Activated naive CD8-positive, alpha-beta T cell treated with anti-CD3 and anti-CD28 coated beads, Interleukin-2, amount 10 ng/mL, durations not matched to agents 7 days and 5 days (primary cell): ENCODE results near the gene B3GALT6. TPM values are rescaled to one million over a fixed set of nuclear protein-coding genes. Genes with fewer than 3 reads are reported as not detected.
A peak's percentile ranks its signal among the peaks of the same experiment; 100 is the strongest.
"Not testable (repeated sequence)": the region's sequence is repeated elsewhere in the genome, so short reads cannot be mapped to it uniquely, and the experiment has no call there.

ENCODE experiments used
- ATAC-seq: fragments of 150-1000 bp; cut with Tn5 transposase; one replicate; pipeline ENCODE4 v1.10.0; 2021; ENCODE audit warnings: low read depth, moderate library complexity
- POLR2A ChIA-PET: fragments of 350-600 bp; sonication (Branson Sonifier 250); formaldehyde crosslinking; loops from one replicate; lab custom pipeline; 2021; ENCODE audit warnings: antibody characterized with exemption; lab: Charles Lee
- DNase-seq: peaks from one replicate; pipeline ENCODE4 v3.0.0; 2021
- H3K27ac Mint-ChIP-seq: one replicate; pipeline ENCODE4 v1.8.0; 2022; ENCODE audit warnings: mild to moderate bottlenecking, mixed read lengths
- H3K27me3 Mint-ChIP-seq: one replicate; pipeline ENCODE4 v1.8.0; 2022; ENCODE audit warnings: mild to moderate bottlenecking, moderate library complexity, mixed read lengths
- H3K36me3 Mint-ChIP-seq: one replicate; pipeline ENCODE4 v1.8.0; 2021; ENCODE audit warnings: mild to moderate bottlenecking, mixed read lengths
- H3K4me1 Mint-ChIP-seq: one replicate; pipeline ENCODE4 v1.8.0; 2021; ENCODE audit warnings: mixed read lengths
- H3K4me3 Mint-ChIP-seq: one replicate; pipeline ENCODE4 v1.8.0; 2022; ENCODE audit warnings: mild to moderate bottlenecking, moderate library complexity, mixed read lengths
- H3K9me3 Mint-ChIP-seq: one replicate; pipeline ENCODE4 v1.8.0; 2021; ENCODE audit warnings: mixed read lengths
- total RNA-seq, 2 experiments: library from RNA; stranded (reverse); gene quantifications; one replicate each; pipeline ENCODE4 v1.2.3, GENCODE V29; 2021

Gene B3GALT6
- total RNA-seq, 2 experiments from 2014 or later = 19.1 to 19.6 TPM

- H3K27ac Mint-ChIP-seq = no peak overlapping the region
- POLR2A ChIA-PET = interaction anchor here (0.6 to 1.1 kb wide), 2 partner anchors 11 to 19 kb away, joined by 3 to 4 read pairs; partner anchors contain the start of genes B3GALT6 and SDF4
- no peak for ATAC-seq
These were observed 10.6 kb downstream of the B3GALT6 start for GRCh38 chr1:1242461-1243265.

GRCh38 chr1:1243266-1243660 lies 11.2 kb downstream of the B3GALT6 start:
- Mint-ChIP-seq H3K27ac (no peak overlapping the region), H3K36me3 (no peaks in the 10 kb centered on the region), H3K27me3 (peaks cover 2% of the 10 kb centered on the region), H3K9me3 (no peaks in the 10 kb centered on the region), H3K4me1 (no peaks in the 10 kb centered on the region), H3K4me3 (no peak overlapping the region)
- DNase-seq (no peak), ATAC-seq (no peak)
- POLR2A ChIA-PET = interaction anchor here (0.6 to 1.1 kb wide), 2 partner anchors 11 to 18 kb away, joined by 3 to 4 read pairs; partner anchors contain the start of genes B3GALT6 and SDF4

More at GRCh38 chr1:1242461-1243265, 10.6 kb downstream of the B3GALT6 start:
- H3K4me1 Mint-ChIP-seq = no peaks in the 10 kb centered on the region
- no peaks in the 10 kb centered on the region for H3K9me3 Mint-ChIP-seq
- peaks cover 2% of the 10 kb centered on the region for H3K27me3 Mint-ChIP-seq
- H3K36me3 Mint-ChIP-seq = no peaks in the 10 kb centered on the region
- no peak for DNase-seq
- no peak overlapping the region for H3K4me3 Mint-ChIP-seq

DNA sequence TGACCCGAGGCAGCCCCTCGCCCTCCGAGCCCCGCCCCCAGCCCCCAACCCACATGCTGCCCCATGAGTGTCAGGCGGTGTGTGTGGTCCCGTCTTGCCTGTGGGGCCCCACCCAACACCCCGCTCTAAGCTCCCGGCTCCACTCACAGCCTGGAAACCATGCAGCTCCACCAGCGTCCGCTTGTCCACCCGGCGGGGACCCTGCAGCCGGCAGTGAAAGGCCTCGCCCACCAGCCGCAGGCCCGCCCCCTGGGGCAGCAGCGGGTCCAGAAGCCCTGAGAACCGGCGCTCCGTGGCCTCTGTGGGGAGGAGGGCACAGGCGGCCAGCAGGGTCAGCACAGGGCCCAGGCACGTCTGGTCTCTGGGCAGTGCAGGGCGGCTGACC lies 11.8 kb downstream of the B3GALT6 start:
- H3K36me3 Mint-ChIP-seq = no peaks in the 10 kb centered on the region
- no peaks in the 10 kb centered on the region for H3K4me1 Mint-ChIP-seq

DNA sequence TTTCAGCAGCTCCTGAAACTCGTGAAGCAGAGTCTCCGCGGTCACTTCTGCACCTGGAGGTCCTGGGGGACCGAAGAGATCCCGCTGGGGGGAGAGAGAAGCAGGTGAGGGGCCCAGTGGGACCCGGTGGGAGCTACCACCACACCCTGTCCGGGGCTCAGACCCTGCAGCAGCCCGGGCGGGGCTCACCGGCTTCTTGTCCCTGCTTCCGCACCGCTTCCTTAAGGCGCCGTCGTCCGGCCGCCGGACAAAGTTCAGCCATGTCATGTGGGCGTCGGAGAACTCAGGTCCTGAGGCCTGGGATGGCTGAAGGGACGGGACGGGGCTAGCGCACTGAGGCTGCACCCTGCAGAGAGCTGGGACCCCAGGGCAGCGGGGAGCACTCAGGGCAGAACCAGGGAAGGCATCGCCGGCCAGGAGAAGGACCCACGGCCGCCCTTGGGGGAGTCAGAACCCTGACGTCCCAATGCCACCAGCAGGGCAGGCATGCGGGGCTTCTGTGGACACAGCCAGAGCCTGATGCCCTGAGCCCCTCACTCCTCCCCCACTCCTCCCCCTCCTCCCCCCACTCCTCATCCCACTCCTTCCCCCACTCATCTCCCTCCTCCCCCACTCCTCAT lies 12.3 kb downstream of the B3GALT6 start:
- DNase-seq (no peak), ATAC-seq (no peak)
- peaks cover 2% of the 10 kb centered on the region for H3K27me3 Mint-ChIP-seq
- H3K4me3 Mint-ChIP-seq = no peak overlapping the region
- POLR2A ChIA-PET = no interaction called here
- no peaks in the 10 kb centered on the region for H3K9me3 Mint-ChIP-seq
- no peaks in the 10 kb centered on the region for H3K36me3 Mint-ChIP-seq
- H3K27ac Mint-ChIP-seq = no peak overlapping the region
- H3K4me1 Mint-ChIP-seq = no peaks in the 10 kb centered on the region

More for the DNA sequence above, 11.8 kb downstream of the B3GALT6 start:
- Mint-ChIP-seq H3K27ac (no peak overlapping the region), H3K9me3 (no peaks in the 10 kb centered on the region), H3K27me3 (peaks cover 2% of the 10 kb centered on the region), H3K4me3 (no peak overlapping the region)
- POLR2A ChIA-PET = no interaction called here
- DNase-seq = no peak
- no peak for ATAC-seq

- Mint-ChIP-seq H3K4me3 (no peak overlapping the region), H3K4me1 (peaks cover 5% of the 10 kb centered on the region), H3K36me3 (no peaks in the 10 kb centered on the region), H3K9me3 (no peaks in the 10 kb centered on the region), H3K27me3 (peaks cover 2% of the 10 kb centered on the region), H3K27ac (no peak overlapping the region)
- ATAC-seq = no peak
- POLR2A ChIA-PET = no interaction called here
- no peak for DNase-seq
These were observed 13.3 kb downstream of the B3GALT6 start for GRCh38 chr1:1245178-1245816.

- DNase-seq (no peak), ATAC-seq (no peak)
- no peak overlapping the region for H3K27ac Mint-ChIP-seq
- H3K36me3 Mint-ChIP-seq = peaks cover under 1% of the 10 kb centered on the region
- H3K27me3 Mint-ChIP-seq = peaks cover 2% of the 10 kb centered on the region
- H3K9me3 Mint-ChIP-seq = no peaks in the 10 kb centered on the region
- H3K4me3 Mint-ChIP-seq = no peak overlapping the region
- POLR2A ChIA-PET = no interaction called here
- H3K4me1 Mint-ChIP-seq = peaks cover 11% of the 10 kb centered on the region
These were observed 14.0 kb downstream of the B3GALT6 start for GRCh38 chr1:1245817-1246576.

GRCh38 chr1:1246577-1247340 lies 14.7 kb downstream of the B3GALT6 start, which contains the start of gene C1QTNF12:
C1QTNF12 (minus strand) TSS chr1:1246722; CDS start chr1:1246690, 32 bp downstream.
- Mint-ChIP-seq H3K27ac (no peak within 1 kb of the TSS), H3K4me3 (no peak within 1 kb of the TSS), H3K36me3 (peaks cover 2% of the 10 kb centered on the region), H3K4me1 (peaks cover 13% of the 10 kb centered on the region), H3K27me3 (peaks cover 2% of the 10 kb centered on the region), H3K9me3 (no peaks in the 10 kb centered on the region)
- POLR2A ChIA-PET = no interaction called here
- DNase-seq (no peak), ATAC-seq (no peak)

DNA sequence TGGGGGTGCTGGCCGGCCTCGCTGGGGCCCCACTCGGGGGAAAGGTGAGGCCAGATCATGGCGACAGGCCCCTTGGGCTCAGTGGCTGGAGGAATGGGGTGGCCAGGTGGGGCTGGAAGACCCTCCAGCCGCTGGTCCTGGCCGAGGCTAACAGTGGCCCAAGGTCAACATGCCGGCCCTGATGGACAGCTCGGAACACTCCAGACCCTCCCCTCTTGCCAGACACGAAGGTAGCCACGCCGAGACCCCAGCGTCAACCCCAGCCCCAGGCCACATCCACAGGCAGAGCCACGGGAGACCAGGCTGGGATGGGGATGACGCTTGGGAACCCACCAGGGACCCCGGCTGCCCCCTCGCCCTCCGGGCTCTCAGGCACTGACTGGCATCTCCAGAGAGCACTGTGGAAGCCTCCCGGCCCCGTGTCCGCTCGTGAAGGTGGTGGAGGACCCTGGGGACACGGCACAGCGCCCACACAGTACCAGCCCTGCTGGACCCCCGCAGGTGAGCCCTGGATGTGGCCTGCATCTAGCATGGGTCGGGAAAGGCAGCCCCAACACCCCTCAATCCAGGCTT lies 15.4 kb downstream of the B3GALT6 start:
- H3K36me3 Mint-ChIP-seq = peaks cover 2% of the 10 kb centered on the region
- POLR2A ChIA-PET = no interaction called here
- ATAC-seq (no peak), DNase-seq (no peak)
- H3K4me1 Mint-ChIP-seq = peaks cover 13% of the 10 kb centered on the region
- no peak overlapping the region for H3K27ac Mint-ChIP-seq
- H3K9me3 Mint-ChIP-seq = no peaks in the 10 kb centered on the region
- peaks cover 2% of the 10 kb centered on the region for H3K27me3 Mint-ChIP-seq
- H3K4me3 Mint-ChIP-seq = no peak overlapping the region

GRCh38 chr1:1248009-1248913 lies 16.2 kb downstream of the B3GALT6 start:
- H3K27ac Mint-ChIP-seq, POLR2A ChIA-PET, H3K36me3 Mint-ChIP-seq, DNase-seq, H3K4me3 Mint-ChIP-seq, ATAC-seq, H3K9me3 Mint-ChIP-seq, H3K27me3 Mint-ChIP-seq: not testable (repeated sequence)
- peaks cover 13% of the 10 kb centered on the region for H3K4me1 Mint-ChIP-seq

DNA sequence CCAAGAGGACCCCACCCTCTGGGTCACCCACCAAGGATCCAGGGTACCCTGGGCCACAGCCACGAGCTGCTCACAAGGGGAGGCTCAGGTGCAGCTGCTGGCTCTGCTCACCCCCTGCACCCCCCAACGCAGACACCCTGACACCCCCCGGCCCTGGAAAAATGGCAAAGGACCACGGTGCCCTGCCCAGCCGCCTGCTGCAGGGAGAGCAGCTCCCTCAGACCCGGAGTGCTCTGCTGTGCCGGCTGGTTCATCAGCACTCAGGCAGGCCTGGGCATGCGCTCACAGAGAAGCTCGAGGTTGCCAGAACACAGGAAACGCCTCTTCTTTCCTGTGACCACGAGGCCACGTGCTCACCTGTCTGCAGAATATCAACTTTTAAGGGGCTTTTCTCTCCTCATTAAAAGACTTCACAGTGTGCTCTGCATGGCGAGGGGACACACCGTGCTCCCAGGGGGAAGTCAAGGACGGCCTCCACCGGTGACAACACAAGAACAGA lies 18.8 kb downstream of the B3GALT6 start:
- no peaks in the 10 kb centered on the region for H3K9me3 Mint-ChIP-seq
- POLR2A ChIA-PET = interaction anchor here (1.0 to 2.5 kb wide), 11 partner anchors 13 to 237 kb away, joined by 3 to 18 read pairs (median 4); partner anchors contain the start of genes B3GALT6, CCNL2, SDF4 and UBE2J2
- peak overlapping the region; percentile 72 for H3K4me3 Mint-ChIP-seq
- H3K36me3 Mint-ChIP-seq = peaks cover 8% of the 10 kb centered on the region
- ATAC-seq = peak; percentile 97
- peaks cover 13% of the 10 kb centered on the region for H3K4me1 Mint-ChIP-seq
- peak overlapping the region; percentile 91 for H3K27ac Mint-ChIP-seq
- peaks cover 2% of the 10 kb centered on the region for H3K27me3 Mint-ChIP-seq
- peak; percentile 74 for DNase-seq

DNA sequence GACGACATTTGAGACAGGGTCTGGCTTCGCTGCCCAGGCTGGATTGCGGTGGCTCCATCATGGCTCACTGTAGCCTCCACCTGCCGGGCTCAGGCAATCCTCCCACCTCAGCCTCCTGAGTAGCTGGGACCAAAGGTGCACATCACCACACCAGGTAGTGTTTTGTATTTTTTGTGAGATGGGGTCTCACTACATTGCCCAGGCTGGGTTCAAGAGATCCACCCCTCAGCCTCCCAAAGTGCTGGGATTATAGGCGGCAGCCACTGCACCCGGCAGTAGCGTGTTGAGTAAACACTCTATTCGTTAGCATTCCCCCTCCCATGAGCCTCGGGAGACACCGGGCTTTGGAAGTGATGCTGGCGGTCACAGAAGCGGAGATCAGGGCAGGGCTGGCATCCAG lies 21.3 kb downstream of the B3GALT6 start:
- Mint-ChIP-seq H3K4me3 (no peak overlapping the region), H3K9me3 (no peaks in the 10 kb centered on the region), H3K36me3 (peaks cover 15% of the 10 kb centered on the region), H3K4me1 (peaks cover 16% of the 10 kb centered on the region), H3K27ac (no peak overlapping the region), H3K27me3 (no peaks in the 10 kb centered on the region)
- ATAC-seq = no peak
- DNase-seq = no peak
- POLR2A ChIA-PET = no interaction called here
